ENCODE data around the gene SNIP1.
"Not testable (repeated sequence)": the region's sequence is repeated elsewhere in the genome, so short reads cannot be mapped to it uniquely, and the experiment has no call there.

SNIP1 gene

GRCh38 chr1:37553927-37554808 is at the start of gene SNIP1:
TSS of gene SNIP1 (minus strand) at chr1:37554293. CDS start at chr1:37554229, 64 bp downstream.
- H3K9me3 ChIP-seq (ENCODE audit: control insufficient read depth in 1 of 2, low read length in 2 of 2), result no peaks in the 10 kb centered on the region
- H3K36me3 ChIP-seq (ENCODE audit: control insufficient read depth in 1 of 2, insufficient read depth in 2 of 2, low read length in 2 of 2), result peaks cover 2 to 7% of the 10 kb centered on the region in 2 donors
- peak within 1 kb of the TSS; percentile 85 to 99 for H3K9ac ChIP-seq (ENCODE audit: low read depth in 1 of 2, low read length in 2 of 2)
- no peaks in the 10 kb centered on the region for H3K27me3 ChIP-seq (ENCODE audit: control insufficient read depth in 1 of 2, insufficient read depth in 2 of 2, low read length in 2 of 2)
- peaks cover 20 to 22% of the 10 kb centered on the region in 2 donors for H3K4me1 ChIP-seq (ENCODE audit: control insufficient read depth in 1 of 2, insufficient read depth in 2 of 2, low read length in 2 of 2)
- peak within 1 kb of the TSS; percentile 88 for H3K27ac ChIP-seq (ENCODE audit: low read depth, low read length)
- peak within 1 kb of the TSS; percentile 99 to 100 for H3K4me3 ChIP-seq (ENCODE audit: low read depth in 1 of 2, low read length in 2 of 2)

GRCh38 chr1:37602750-37603694 is 48.9 kb upstream of the SNIP1 start:
- Histone ChIP-seq H3K4me1 (ENCODE audit: control insufficient read depth in 1 of 2, insufficient read depth in 2 of 2, low read length in 2 of 2) (peaks cover 0 to 4% of the 10 kb centered on the region in 2 donors), H3K9ac (ENCODE audit: low read depth in 1 of 2, low read length in 2 of 2) (no peak overlapping the region), H3K36me3 (ENCODE audit: control insufficient read depth in 1 of 2, insufficient read depth in 2 of 2, low read length in 2 of 2) (no peaks in the 10 kb centered on the region), H3K27me3 (ENCODE audit: control insufficient read depth in 1 of 2, insufficient read depth in 2 of 2, low read length in 2 of 2) (peaks cover 0 to 14% of the 10 kb centered on the region in 2 donors), H3K27ac (ENCODE audit: low read depth, low read length) (no peak overlapping the region), H3K4me3 (ENCODE audit: low read depth in 1 of 2, low read length in 2 of 2) (no peak overlapping the region), H3K9me3 (ENCODE audit: control insufficient read depth in 1 of 2, low read length in 2 of 2) (no peaks in the 10 kb centered on the region)

GRCh38 chr1:37601441-37601840 is 47.3 kb upstream of the SNIP1 start:
- Histone ChIP-seq H3K9ac (ENCODE audit: low read depth in 1 of 2, low read length in 2 of 2) (no peak overlapping the region), H3K9me3 (ENCODE audit: control insufficient read depth in 1 of 2, low read length in 2 of 2) (no peaks in the 10 kb centered on the region), H3K27ac (ENCODE audit: low read depth, low read length) (no peak overlapping the region), H3K36me3 (ENCODE audit: control insufficient read depth in 1 of 2, insufficient read depth in 2 of 2, low read length in 2 of 2) (no peaks in the 10 kb centered on the region), H3K4me1 (ENCODE audit: control insufficient read depth in 1 of 2, insufficient read depth in 2 of 2, low read length in 2 of 2) (peaks cover 0 to 4% of the 10 kb centered on the region in 2 donors), H3K27me3 (ENCODE audit: control insufficient read depth in 1 of 2, insufficient read depth in 2 of 2, low read length in 2 of 2) (peaks cover 0 to 8% of the 10 kb centered on the region in 2 donors), H3K4me3 (ENCODE audit: low read depth in 1 of 2, low read length in 2 of 2) (no peak overlapping the region)

GRCh38 chr1:37599940-37600339 is 45.8 kb upstream of the SNIP1 start:
- Histone ChIP-seq H3K36me3 (ENCODE audit: control insufficient read depth in 1 of 2, insufficient read depth in 2 of 2, low read length in 2 of 2) (no peaks in the 10 kb centered on the region), H3K4me3 (ENCODE audit: low read depth in 1 of 2, low read length in 2 of 2) (no peak overlapping the region), H3K9ac (ENCODE audit: low read depth in 1 of 2, low read length in 2 of 2) (no peak overlapping the region), H3K4me1 (ENCODE audit: control insufficient read depth in 1 of 2, insufficient read depth in 2 of 2, low read length in 2 of 2) (peaks cover 7 to 9% of the 10 kb centered on the region in 2 donors), H3K9me3 (ENCODE audit: control insufficient read depth in 1 of 2, low read length in 2 of 2) (no peaks in the 10 kb centered on the region), H3K27ac (ENCODE audit: low read depth, low read length) (no peak overlapping the region), H3K27me3 (ENCODE audit: control insufficient read depth in 1 of 2, insufficient read depth in 2 of 2, low read length in 2 of 2) (peaks cover 0 to 8% of the 10 kb centered on the region in 2 donors)

- Histone ChIP-seq H3K36me3 (ENCODE audit: control insufficient read depth in 1 of 2, insufficient read depth in 2 of 2, low read length in 2 of 2) (peaks cover 8 to 17% of the 10 kb centered on the region in 2 donors), H3K27me3 (ENCODE audit: control insufficient read depth in 1 of 2, insufficient read depth in 2 of 2, low read length in 2 of 2) (no peaks in the 10 kb centered on the region), H3K9me3 (ENCODE audit: control insufficient read depth in 1 of 2, low read length in 2 of 2) (no peaks in the 10 kb centered on the region), H3K4me3 (ENCODE audit: low read depth in 1 of 2, low read length in 2 of 2) (peak overlapping the region; percentile 96 to 99), H3K27ac (ENCODE audit: low read depth, low read length) (peak overlapping the region; percentile 34), H3K9ac (ENCODE audit: low read depth in 1 of 2, low read length in 2 of 2) (peak overlapping the region; percentile 91), H3K4me1 (ENCODE audit: control insufficient read depth in 1 of 2, insufficient read depth in 2 of 2, low read length in 2 of 2) (peaks cover 11 to 17% of the 10 kb centered on the region in 2 donors)
Observed at GRCh38 chr1:37596182-37596667, 42.1 kb upstream of the SNIP1 start.

GRCh38 chr1:37595440-37596181 is 41.5 kb upstream of the SNIP1 start, which contains the start of gene GNL2:
TSS of gene GNL2 (minus strand) at chr1:37595937. CDS start at chr1:37595822, 115 bp downstream.
- Histone ChIP-seq H3K9me3 (ENCODE audit: control insufficient read depth in 1 of 2, low read length in 2 of 2) (no peaks in the 10 kb centered on the region), H3K27ac (ENCODE audit: low read depth, low read length) (peak within 1 kb of the TSS; percentile 74), H3K4me3 (ENCODE audit: low read depth in 1 of 2, low read length in 2 of 2) (peak within 1 kb of the TSS; percentile 96 to 99), H3K27me3 (ENCODE audit: control insufficient read depth in 1 of 2, insufficient read depth in 2 of 2, low read length in 2 of 2) (no peaks in the 10 kb centered on the region), H3K9ac (ENCODE audit: low read depth in 1 of 2, low read length in 2 of 2) (peak within 1 kb of the TSS; percentile 91), H3K4me1 (ENCODE audit: control insufficient read depth in 1 of 2, insufficient read depth in 2 of 2, low read length in 2 of 2) (peaks cover 11 to 17% of the 10 kb centered on the region in 2 donors), H3K36me3 (ENCODE audit: control insufficient read depth in 1 of 2, insufficient read depth in 2 of 2, low read length in 2 of 2) (peaks cover 10 to 23% of the 10 kb centered on the region in 2 donors)

GRCh38 chr1:37593726-37594125 is 39.6 kb upstream of the SNIP1 start:
- Histone ChIP-seq H3K27me3 (ENCODE audit: control insufficient read depth in 1 of 2, insufficient read depth in 2 of 2, low read length in 2 of 2) (no peaks in the 10 kb centered on the region), H3K36me3 (ENCODE audit: control insufficient read depth in 1 of 2, insufficient read depth in 2 of 2, low read length in 2 of 2) (peaks cover 15 to 40% of the 10 kb centered on the region in 2 donors), H3K4me3 (ENCODE audit: low read depth in 1 of 2, low read length in 2 of 2) (no peak overlapping the region), H3K9me3 (ENCODE audit: control insufficient read depth in 1 of 2, low read length in 2 of 2) (no peaks in the 10 kb centered on the region), H3K4me1 (ENCODE audit: control insufficient read depth in 1 of 2, insufficient read depth in 2 of 2, low read length in 2 of 2) (peaks cover 11 to 17% of the 10 kb centered on the region in 2 donors), H3K9ac (ENCODE audit: low read depth in 1 of 2, low read length in 2 of 2) (peak overlapping the region in 1 of 2 donors; percentile 28), H3K27ac (ENCODE audit: low read depth, low read length) (no peak overlapping the region)

GRCh38 chr1:37588939-37589338 is 34.8 kb upstream of the SNIP1 start:
- Histone ChIP-seq H3K27ac (ENCODE audit: low read depth, low read length) (no peak overlapping the region), H3K4me1 (ENCODE audit: control insufficient read depth in 1 of 2, insufficient read depth in 2 of 2, low read length in 2 of 2) (peaks cover 0 to under 1% of the 10 kb centered on the region in 2 donors), H3K9me3 (ENCODE audit: control insufficient read depth in 1 of 2, low read length in 2 of 2) (no peaks in the 10 kb centered on the region), H3K9ac (ENCODE audit: low read depth in 1 of 2, low read length in 2 of 2) (no peak overlapping the region), H3K27me3 (ENCODE audit: control insufficient read depth in 1 of 2, insufficient read depth in 2 of 2, low read length in 2 of 2) (no peaks in the 10 kb centered on the region), H3K4me3 (ENCODE audit: low read depth in 1 of 2, low read length in 2 of 2) (no peak overlapping the region), H3K36me3 (ENCODE audit: control insufficient read depth in 1 of 2, insufficient read depth in 2 of 2, low read length in 2 of 2) (peaks cover 19 to 78% of the 10 kb centered on the region in 2 donors)

GRCh38 chr1:37584544-37584943 is 30.5 kb upstream of the SNIP1 start:
- H3K4me1 ChIP-seq (ENCODE audit: control insufficient read depth in 1 of 2, insufficient read depth in 2 of 2, low read length in 2 of 2); H3K27ac ChIP-seq (ENCODE audit: low read depth, low read length); H3K4me3 ChIP-seq (ENCODE audit: low read depth in 1 of 2, low read length in 2 of 2); H3K9me3 ChIP-seq (ENCODE audit: control insufficient read depth in 1 of 2, low read length in 2 of 2); H3K9ac ChIP-seq (ENCODE audit: low read depth in 1 of 2, low read length in 2 of 2); H3K27me3 ChIP-seq (ENCODE audit: control insufficient read depth in 1 of 2, insufficient read depth in 2 of 2, low read length in 2 of 2): not testable (repeated sequence)
- peaks cover 32 to 85% of the 10 kb centered on the region in 2 donors for H3K36me3 ChIP-seq (ENCODE audit: control insufficient read depth in 1 of 2, insufficient read depth in 2 of 2, low read length in 2 of 2)
